Neural cell (in vitro differentiated cells): Measurements from ENCODE around the gene VAV3. TPM values are rescaled to one million over a fixed set of nuclear protein-coding genes. Genes with fewer than 3 reads are reported as not detected.

ENCODE experiments used
- H2AFZ ChIP-seq: fragments of 200-600, 300-800 bp; sonication (generic), shearing (Covaris generic); 2 replicates; pipeline ENCODE4 v1.6.0; 2014; ENCODE audit warnings: low read depth, mild to moderate bottlenecking, antibody characterized with exemption, low read length, moderate library complexity
- H3F3A ChIP-seq: fragments of 200-600 bp; shearing (Covaris generic); 2 replicates; pipeline ENCODE4 v1.6.1; 2016; ENCODE audit warnings: mild to moderate bottlenecking, moderate library complexity, mixed read lengths, antibody characterized with exemption, low read length; ENCODE audit not compliant: insufficient read depth, poor library complexity, severe bottlenecking
- H3K27ac ChIP-seq: fragments of 200-600, 300-800 bp; sonication (generic), shearing (Covaris generic); 2 replicates; pipeline ENCODE4 v1.5.1; 2014; ENCODE audit warnings: mild to moderate bottlenecking, low read length, moderate library complexity
- H3K27me3 ChIP-seq: fragments of 300-800, 200-600 bp; sonication (generic), shearing (Covaris generic); 2 replicates; pipeline ENCODE4 v1.6.0; 2014; ENCODE audit warnings: mild to moderate bottlenecking, low read depth, low read length, moderate library complexity; ENCODE audit not compliant: insufficient read depth
- H3K36me3 ChIP-seq: fragments of 300-800, 200-600 bp; sonication (generic), shearing (Covaris generic); 2 replicates; pipeline ENCODE4 v1.5.1; 2014; ENCODE audit warnings: mild to moderate bottlenecking, antibody characterized with exemption, low read length, moderate library complexity; ENCODE audit not compliant: insufficient read depth
- H3K4me2 ChIP-seq: fragments of 300-800, 200-600 bp; sonication (generic), shearing (Covaris generic); 2 replicates; pipeline ENCODE4 v1.6.0; 2014; ENCODE audit warnings: mild to moderate bottlenecking, low read length
- H3K4me3 ChIP-seq: fragments of 300-800, 200-600 bp; sonication (generic), shearing (Covaris generic); 2 replicates; pipeline ENCODE4 v1.5.1; 2014; ENCODE audit warnings: mild to moderate bottlenecking, low read length, moderate library complexity
- H3K79me2 ChIP-seq: fragments of 200-600 bp; shearing (Covaris generic); replicated peaks from 2 replicates; pipeline ENCODE4 v1.6.0; 2014; ENCODE audit warnings: mild to moderate bottlenecking, low read length, moderate library complexity; ENCODE audit not compliant: insufficient read depth
- H3K9ac ChIP-seq: fragments of 300-800, 200-600 bp; sonication (generic), shearing (Covaris generic); 2 replicates; pipeline ENCODE4 v1.6.1; 2016; ENCODE audit warnings: mild to moderate bottlenecking, low read length, mixed read lengths
- H3K9me2 ChIP-seq: fragments of 200-600 bp; shearing (Covaris generic); 2 replicates; pipeline ENCODE4 v1.6.1; 2016; ENCODE audit warnings: mild to moderate bottlenecking, low read length, mixed read lengths; ENCODE audit not compliant: insufficient read depth
- H3K9me3 ChIP-seq: fragments of 200-600, 300-800 bp; sonication (generic), shearing (Covaris generic); 2 replicates; pipeline ENCODE4 v1.6.1; 2016; ENCODE audit warnings: mild to moderate bottlenecking, mixed run types, low read length, moderate library complexity, mixed read lengths
- H4K20me1 ChIP-seq: fragments of 200-600 bp; shearing (Covaris generic); 2 replicates; pipeline ENCODE4 v1.6.1; 2016; ENCODE audit warnings: mild to moderate bottlenecking, mixed run types; ENCODE audit not compliant: insufficient read depth
- EP300 ChIP-seq: fragments of 450-650 bp; conservative IDR thresholded peaks from 2 replicates; pipeline ENCODE4 v1.6.1; 2014; ENCODE audit warnings: antibody characterized with exemption, mild to moderate bottlenecking, moderate library complexity; ENCODE audit not compliant: poor library complexity, severe bottlenecking
- EZH2 ChIP-seq: fragments of 200-600, 300-800 bp; shearing (Covaris generic), sonication (generic); IDR thresholded peaks from 2 replicates; pipeline ENCODE4 v1.6.1; 2014; ENCODE audit warnings: antibody characterized with exemption, low read length, borderline replicate concordance, mild to moderate bottlenecking; ENCODE audit not compliant: insufficient read depth, poor library complexity, severe bottlenecking
- RAD21 ChIP-seq: fragments of 450-650 bp; conservative IDR thresholded peaks from 2 replicates; pipeline ENCODE4 v1.6.1; 2014; ENCODE audit warnings: antibody characterized with exemption, mild to moderate bottlenecking, moderate library complexity
- polyA plus RNA-seq: library from polyadenylated mRNA; depleted of rRNA; stranded (reverse); fragments of >200 nt; gene quantifications from 2 replicates; pipeline ENCODE4 v1.2.3, GENCODE V29; 2014
- small RNA-seq, 3 experiments: library from RNA; depleted of rRNA; stranded (forward); fragments of <200 nt; gene quantifications; one replicate each; pipeline ENCODE3, GENCODE V24; 2012
- TF ChIP-seq, protein P1 (sequence below): fragments of 450-650 bp; IDR thresholded peaks from 2 replicates; pipeline ENCODE4 v1.5.1; 2014; ENCODE audit warnings: antibody characterized with exemption, mild to moderate bottlenecking, moderate library complexity; ENCODE audit not compliant: poor library complexity, severe bottlenecking

VAV3 gene
- polyA plus RNA-seq, 1 donor from 2014 or later, result 7.6 TPM

DNA sequence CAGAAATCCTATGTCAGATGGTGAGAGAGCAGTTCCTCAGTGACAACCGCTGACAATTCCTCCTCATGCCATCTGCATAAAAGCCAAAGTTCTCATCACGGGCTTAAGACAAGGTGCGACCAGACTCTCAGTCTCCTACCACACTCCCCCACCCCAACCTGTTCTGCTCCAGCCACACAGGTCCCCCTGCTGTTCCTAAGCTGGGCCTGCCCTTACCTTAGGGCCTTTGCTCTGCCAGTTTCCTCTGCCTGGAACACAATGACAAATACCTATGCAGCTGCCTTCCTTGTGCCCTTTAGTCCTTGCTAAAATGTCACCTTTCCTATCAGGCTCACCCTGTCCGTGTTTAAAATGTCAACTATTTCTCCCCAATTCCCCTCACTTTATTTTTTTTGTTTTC lies 441.9 kb downstream of the VAV3 start:
- TF ChIP-seq, protein P1, sequence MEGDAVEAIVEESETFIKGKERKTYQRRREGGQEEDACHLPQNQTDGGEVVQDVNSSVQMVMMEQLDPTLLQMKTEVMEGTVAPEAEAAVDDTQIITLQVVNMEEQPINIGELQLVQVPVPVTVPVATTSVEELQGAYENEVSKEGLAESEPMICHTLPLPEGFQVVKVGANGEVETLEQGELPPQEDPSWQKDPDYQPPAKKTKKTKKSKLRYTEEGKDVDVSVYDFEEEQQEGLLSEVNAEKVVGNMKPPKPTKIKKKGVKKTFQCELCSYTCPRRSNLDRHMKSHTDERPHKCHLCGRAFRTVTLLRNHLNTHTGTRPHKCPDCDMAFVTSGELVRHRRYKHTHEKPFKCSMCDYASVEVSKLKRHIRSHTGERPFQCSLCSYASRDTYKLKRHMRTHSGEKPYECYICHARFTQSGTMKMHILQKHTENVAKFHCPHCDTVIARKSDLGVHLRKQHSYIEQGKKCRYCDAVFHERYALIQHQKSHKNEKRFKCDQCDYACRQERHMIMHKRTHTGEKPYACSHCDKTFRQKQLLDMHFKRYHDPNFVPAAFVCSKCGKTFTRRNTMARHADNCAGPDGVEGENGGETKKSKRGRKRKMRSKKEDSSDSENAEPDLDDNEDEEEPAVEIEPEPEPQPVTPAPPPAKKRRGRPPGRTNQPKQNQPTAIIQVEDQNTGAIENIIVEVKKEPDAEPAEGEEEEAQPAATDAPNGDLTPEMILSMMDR, result no peak
- TF ChIP-seq EP300, result no peak
- TF ChIP-seq RAD21, result no peak
- TF ChIP-seq EZH2, result no peak
- no peak overlapping the region for H3K9ac ChIP-seq
- no peak overlapping the region for H2AFZ ChIP-seq
- no peaks in the 10 kb centered on the region for H3F3A ChIP-seq
- no peaks in the 10 kb centered on the region for H3K9me2 ChIP-seq
- H3K27ac ChIP-seq, result no peak overlapping the region
- no peaks in the 10 kb centered on the region for H3K27me3 ChIP-seq
- H3K4me2 ChIP-seq, result no peak overlapping the region
- no peaks in the 10 kb centered on the region for H3K79me2 ChIP-seq
- H4K20me1 ChIP-seq, result no peaks in the 10 kb centered on the region
- no peak overlapping the region for H3K4me3 ChIP-seq
- no peaks in the 10 kb centered on the region for H3K36me3 ChIP-seq
- no peaks in the 10 kb centered on the region for H3K9me3 ChIP-seq

Small RNA genes lying within 50 kb of the gene (small RNA-seq; reads per million reads assigned to genes)
- 0 reads per million in 3 experiments for gene MIR7852

Other genes starting within 250 kb of the VAV3 start
- 23.0 and 25.5 TPM in 2 replicates for gene SLC25A24, start 235.2 kb upstream of the VAV3 start, polyA plus RNA-seq